GM19193 (cell line): ENCODE data around the gene PKNOX2.

Experiments used
- POLR2A ChIP-seq: IDR thresholded peaks from 4 replicates; pipeline ENCODE4 v1.6.1; 2011; ENCODE audit not compliant: insufficient read depth, insufficient read length; ENCODE audit errors: extremely low read depth

PKNOX2 gene

GRCh38 chr11:125141686-125142535 is 22.6 kb upstream of the PKNOX2 start:
- no peak for TF ChIP-seq POLR2A

- TF ChIP-seq POLR2A: no peak
These were observed 18.3 kb upstream of the PKNOX2 start for GRCh38 chr11:125146232-125146631.

GRCh38 chr11:125147280-125147679 is 17.3 kb upstream of the PKNOX2 start:
- no peak for TF ChIP-seq POLR2A

- no peak for TF ChIP-seq POLR2A
These were observed 16.5 kb upstream of the PKNOX2 start for GRCh38 chr11:125148011-125148410.

GRCh38 chr11:125148743-125149142 is 15.8 kb upstream of the PKNOX2 start:
- TF ChIP-seq POLR2A: no peak

GRCh38 chr11:125153837-125154236 is 10.7 kb upstream of the PKNOX2 start:
- no peak for TF ChIP-seq POLR2A

GRCh38 chr11:125154378-125155099 is 10.0 kb upstream of the PKNOX2 start:
- no peak for TF ChIP-seq POLR2A

GRCh38 chr11:125155100-125155444 is 9.5 kb upstream of the PKNOX2 start:
- no peak for TF ChIP-seq POLR2A

GRCh38 chr11:125155767-125156166 is 8.8 kb upstream of the PKNOX2 start:
- TF ChIP-seq POLR2A: no peak

- TF ChIP-seq POLR2A: no peak
These were observed 8.0 kb upstream of the PKNOX2 start for GRCh38 chr11:125156346-125157117.

- no peak for TF ChIP-seq POLR2A
These were observed 7.3 kb upstream of the PKNOX2 start for GRCh38 chr11:125157118-125157733.

GRCh38 chr11:125157953-125158680 is 6.4 kb upstream of the PKNOX2 start:
- TF ChIP-seq POLR2A: no peak

GRCh38 chr11:125162743-125163142 is 1.8 kb upstream of the PKNOX2 start:
- no peak for TF ChIP-seq POLR2A

- no peak for TF ChIP-seq POLR2A
These were observed 1.0 kb upstream of the PKNOX2 start for GRCh38 chr11:125163431-125164063.
